Fibroblast of lung (primary cell): ENCODE results near the gene ANKRD6.

Source experiments
- CTCF ChIP-seq, 2 donors: IDR thresholded peaks in 1 of 2; conservative IDR thresholded peaks in 1 of 2; 1 replicate in 1 of 2; 2 replicates in 1 of 2; pipeline ENCODE4 v1.5.1; 2011 to 2012; ENCODE audit warnings: low read length in 2 of 2, control low read depth in 1 of 2, inconsistent platforms in 1 of 2, low read depth in 1 of 2, mild to moderate bottlenecking in 1 of 2
- EZH2 ChIP-seq: IDR thresholded peaks from 2 replicates; pipeline ENCODE4 v1.5.1; 2012; ENCODE audit warnings: low read length, control low read depth, mild to moderate bottlenecking; ENCODE audit errors: missing control alignments

- TF ChIP-seq CTCF (conservative IDR thresholded peaks at IDR 0.05 in 1 of 2, IDR thresholded peaks at IDR 0.05 in 1 of 2; ENCODE audit: low read depth in 1 of 2, low read length in 2 of 2) (no peak), EZH2 (no peak)
Observed at GRCh38 chr6:89406141-89406540, 26.8 kb upstream of the ANKRD6 start.
